Measurements from ENCODE around the gene COPS8.

The COPS8 gene

GRCh38 chr2:237074211-237074993 lies 11.3 kb upstream of the COPS8 start:
- DNase-seq (ENCODE audit: low read depth), result no peak
- TF ChIP-seq CTCF (IDR thresholded peaks at IDR 0.05; ENCODE audit: low read depth, low read length, missing control alignments), result no peak
- H3K4me3 ChIP-seq (ENCODE audit: low read depth, low read length), result no peak overlapping the region

GRCh38 chr2:237075749-237076599 lies 9.7 kb upstream of the COPS8 start:
- TF ChIP-seq CTCF (IDR thresholded peaks at IDR 0.05; ENCODE audit: low read depth, low read length, missing control alignments), result no peak
- H3K4me3 ChIP-seq (ENCODE audit: low read depth, low read length), result no peak overlapping the region
- DNase-seq (ENCODE audit: low read depth), result no peak

GRCh38 chr2:237081596-237081995 lies 4.1 kb upstream of the COPS8 start:
- TF ChIP-seq CTCF (IDR thresholded peaks at IDR 0.05; ENCODE audit: low read depth, low read length, missing control alignments), result no peak
- no peak overlapping the region for H3K4me3 ChIP-seq (ENCODE audit: low read depth, low read length)
- DNase-seq (ENCODE audit: low read depth), result no peak

GRCh38 chr2:237083026-237083425 lies 2.7 kb upstream of the COPS8 start:
- no peak for TF ChIP-seq CTCF (IDR thresholded peaks at IDR 0.05; ENCODE audit: low read depth, low read length, missing control alignments)
- no peak for DNase-seq (ENCODE audit: low read depth)
- no peak overlapping the region for H3K4me3 ChIP-seq (ENCODE audit: low read depth, low read length)

- no peak overlapping the region; the same call in 1 of the 2 replicates for H3K4me3 ChIP-seq (ENCODE audit: low read depth, low read length)
- no peak for TF ChIP-seq CTCF (IDR thresholded peaks at IDR 0.05; ENCODE audit: low read depth, low read length, missing control alignments)
- DNase-seq (ENCODE audit: low read depth), result no peak
Measured at GRCh38 chr2:237084444-237084843, 1.2 kb upstream of the COPS8 start.

GRCh38 chr2:237090906-237091305 lies 5.2 kb downstream of the COPS8 start:
- no peak for TF ChIP-seq CTCF (IDR thresholded peaks at IDR 0.05; ENCODE audit: low read depth, low read length, missing control alignments)
- no peak for DNase-seq (ENCODE audit: low read depth)
- H3K4me3 ChIP-seq (ENCODE audit: low read depth, low read length), result no peak overlapping the region

Data from GM12864 (cell line).